ENCODE results near the gene BLOC1S1. TPM values are rescaled to one million over a fixed set of nuclear protein-coding genes. Genes with fewer than 3 reads are reported as not detected.

BLOC1S1 gene
- total and polyA plus RNA-seq, 9 of the 15 experiments (the other 6 are each of a cell fraction or from before 2014, with no cell fraction given): 75.2 to 161 (median 98.8) TPM

- TF ChIP-seq RFX5 (IDR thresholded peaks at IDR 0.05; ENCODE audit: low read depth, low read length): no peak
- no peak for TF ChIP-seq ZHX1 (conservative IDR thresholded peaks at IDR 0.05; ENCODE audit: low read length)
- TF ChIP-seq E2F3 (CRISPR knock-in tag; IDR thresholded peaks at IDR 0.05): no peak
- TF ChIP-seq SRSF7 (optimal IDR thresholded peaks at IDR 0.05; ENCODE audit: low read depth, low read length): no peak
- TF ChIP-seq THRB (CRISPR knock-in tag; conservative IDR thresholded peaks at IDR 0.05): peak; percentile 76
- no peak for TF ChIP-seq ZNF184 (CRISPR knock-in tag; IDR thresholded peaks at IDR 0.05)
- TF ChIP-seq POLR2G (IDR thresholded peaks at IDR 0.05; ENCODE audit: low read depth, low read length): no peak
- TF ChIP-seq DPF2 (IDR thresholded peaks at IDR 0.05): 0 out of 2 replicates have a peak, but pooled peaks have one; percentile 16
- no peak for TF ChIP-seq E2F4 (CRISPR knock-in tag; IDR thresholded peaks at IDR 0.05; ENCODE audit: low read depth)
- TF ChIP-seq ETV6 (IDR thresholded peaks at IDR 0.05; ENCODE audit: borderline replicate concordance in 1 of 2, low read depth in 2 of 2, low read length in 1 of 2): no peak
- TF ChIP-seq ETV6 (CRISPR knock-in tag; IDR thresholded peaks at IDR 0.05; ENCODE audit: borderline replicate concordance): no peak
- no peak for TF ChIP-seq CEBPZ (IDR thresholded peaks at IDR 0.05; ENCODE audit: borderline replicate concordance, low read depth, low read length)
- no peak for TF ChIP-seq ZNF551 (CRISPR knock-in tag; IDR thresholded peaks at IDR 0.05)
- TF ChIP-seq FOXO4 (CRISPR knock-in tag; IDR thresholded peaks at IDR 0.05): no peak
- TF ChIP-seq SNIP1 (IDR thresholded peaks at IDR 0.05; ENCODE audit: low read depth): no peak
Observed at GRCh38 chr12:55746174-55746912, 30.5 kb downstream of the BLOC1S1 start (continued).
